NCI-H748 treated with DMSO at 0.1 percent for 48 hours (cell line): ENCODE measurements around the gene ZNF74.
A peak's percentile ranks its signal among the peaks of the same experiment; 100 is the strongest.
"Not testable (repeated sequence)": the region's sequence is repeated elsewhere in the genome, so short reads cannot be mapped to it uniquely, and the experiment has no call there.

ENCODE experiments used
- DNase-seq: peaks from one replicate; lab custom pipeline; 2025; lab: John Stamatoyannopoulos, UW

The ZNF74 gene

GRCh38 chr22:20448630-20449029, 54.7 kb downstream of the ZNF74 start:
- no peak for DNase-seq

- no peak for DNase-seq
Measured at GRCh38 chr22:20449819-20450550, 56.0 kb downstream of the ZNF74 start.

GRCh38 chr22:20450551-20450906, 56.6 kb downstream of the ZNF74 start:
- no peak for DNase-seq

GRCh38 chr22:20451129-20451778, 57.3 kb downstream of the ZNF74 start:
- not testable (repeated sequence) for DNase-seq

- DNase-seq, result no peak
Measured at GRCh38 chr22:20451920-20452319, 58.0 kb downstream of the ZNF74 start.

DNA sequence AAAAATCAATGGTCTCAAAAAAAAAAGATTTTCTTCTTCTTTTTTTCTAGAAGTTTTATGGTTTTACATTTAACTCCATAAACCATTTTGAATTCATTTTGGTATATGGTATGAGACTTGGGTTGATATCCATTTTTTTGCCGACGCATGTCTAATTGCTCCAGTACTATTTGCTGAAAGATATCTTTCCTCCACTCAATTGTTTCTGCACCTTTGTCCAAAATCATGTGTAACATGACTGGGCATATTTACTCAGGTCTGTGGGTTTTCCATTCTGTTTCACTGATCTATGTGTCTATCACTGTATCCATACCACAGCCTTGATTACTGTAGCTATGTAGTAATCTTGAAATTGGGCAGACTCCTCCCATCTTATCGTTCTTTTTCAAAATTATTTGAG, 59.3 kb downstream of the ZNF74 start:
- DNase-seq, result no peak

GRCh38 chr22:20455709-20456063, 61.7 kb downstream of the ZNF74 start:
- DNase-seq, result no peak

GRCh38 chr22:20456064-20456721, 62.2 kb downstream of the ZNF74 start:
- peak; percentile 8 for DNase-seq

DNA sequence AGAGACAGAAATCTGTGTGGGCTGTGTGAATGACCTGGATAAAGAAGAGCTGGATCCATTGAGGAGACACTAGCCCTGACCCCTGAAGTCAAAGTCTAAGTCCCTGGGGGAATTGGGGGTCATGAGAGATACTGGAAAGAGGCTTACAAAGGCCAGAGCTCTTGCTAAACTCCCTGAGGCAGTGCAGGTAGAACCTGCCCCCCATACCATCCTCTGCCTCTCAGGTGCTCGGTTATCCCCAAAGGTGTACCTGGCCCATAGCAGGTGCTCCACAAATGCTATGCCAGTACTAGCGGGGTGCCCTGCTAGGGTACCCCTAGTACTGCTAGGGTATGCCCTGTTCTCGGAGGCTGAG, 62.7 kb downstream of the ZNF74 start:
- DNase-seq, result no peak

DNA sequence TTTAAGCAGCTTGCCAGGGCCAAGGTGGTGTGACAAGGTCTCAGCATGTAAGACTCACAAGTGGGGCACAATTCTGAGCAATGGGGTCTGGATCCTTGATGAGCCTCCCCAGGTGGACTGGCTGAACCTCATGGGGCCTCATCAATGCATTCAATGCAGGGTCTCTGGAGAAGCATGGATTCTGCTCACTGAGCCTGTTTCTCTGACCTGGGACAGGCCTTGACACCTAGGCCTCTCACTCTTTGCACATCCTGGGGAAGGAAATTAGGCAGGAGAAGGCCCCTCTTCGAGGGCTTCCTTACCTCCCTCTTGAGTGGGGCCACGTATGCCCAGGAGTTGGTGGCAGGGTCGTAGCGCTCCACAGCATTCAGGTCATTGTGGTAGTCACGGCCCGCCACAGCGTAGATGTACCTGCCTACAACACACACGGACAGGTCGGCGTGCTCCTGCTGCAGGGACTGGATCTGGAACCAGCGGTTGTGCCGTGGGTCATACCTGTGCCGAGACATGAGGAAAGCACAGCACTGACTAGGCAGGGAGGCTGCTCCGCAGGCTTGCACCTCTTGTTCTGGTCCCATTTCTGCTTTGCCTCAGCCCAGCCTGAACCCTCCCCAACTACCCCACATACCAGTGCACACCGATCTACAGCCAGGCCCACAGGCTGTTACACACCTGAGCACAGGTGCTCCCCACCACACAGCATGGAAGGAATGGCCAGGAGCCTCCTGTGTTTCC, 63.7 kb downstream of the ZNF74 start:
- DNase-seq, result no peak
